PC-3 (cell line): ENCODE data around the gene OSTC.

Source experiments
- EZH2 ChIP-seq: fragments of 300-600 bp; sonication (generic); IDR thresholded peaks from one replicate; pipeline ENCODE4 v1.6.1; 2017; ENCODE audit warnings: antibody characterized with exemption, mild to moderate bottlenecking, low read length; ENCODE audit not compliant: unreplicated experiment
- EZH2phosphoT487 ChIP-seq: fragments of 300-600 bp; sonication (generic); IDR thresholded peaks from 2 replicates; pipeline ENCODE4 v1.6.1; 2018; ENCODE audit warnings: mild to moderate bottlenecking, antibody characterized with exemption, low read length, borderline replicate concordance
- TF ChIP-seq, protein P1 (sequence below): fragments of 300-600 bp; sonication (generic); conservative IDR thresholded peaks from 2 replicates; pipeline ENCODE4 v1.5.1; 2017; ENCODE audit warnings: antibody characterized with exemption, low read depth, mild to moderate bottlenecking, low read length

DNA sequence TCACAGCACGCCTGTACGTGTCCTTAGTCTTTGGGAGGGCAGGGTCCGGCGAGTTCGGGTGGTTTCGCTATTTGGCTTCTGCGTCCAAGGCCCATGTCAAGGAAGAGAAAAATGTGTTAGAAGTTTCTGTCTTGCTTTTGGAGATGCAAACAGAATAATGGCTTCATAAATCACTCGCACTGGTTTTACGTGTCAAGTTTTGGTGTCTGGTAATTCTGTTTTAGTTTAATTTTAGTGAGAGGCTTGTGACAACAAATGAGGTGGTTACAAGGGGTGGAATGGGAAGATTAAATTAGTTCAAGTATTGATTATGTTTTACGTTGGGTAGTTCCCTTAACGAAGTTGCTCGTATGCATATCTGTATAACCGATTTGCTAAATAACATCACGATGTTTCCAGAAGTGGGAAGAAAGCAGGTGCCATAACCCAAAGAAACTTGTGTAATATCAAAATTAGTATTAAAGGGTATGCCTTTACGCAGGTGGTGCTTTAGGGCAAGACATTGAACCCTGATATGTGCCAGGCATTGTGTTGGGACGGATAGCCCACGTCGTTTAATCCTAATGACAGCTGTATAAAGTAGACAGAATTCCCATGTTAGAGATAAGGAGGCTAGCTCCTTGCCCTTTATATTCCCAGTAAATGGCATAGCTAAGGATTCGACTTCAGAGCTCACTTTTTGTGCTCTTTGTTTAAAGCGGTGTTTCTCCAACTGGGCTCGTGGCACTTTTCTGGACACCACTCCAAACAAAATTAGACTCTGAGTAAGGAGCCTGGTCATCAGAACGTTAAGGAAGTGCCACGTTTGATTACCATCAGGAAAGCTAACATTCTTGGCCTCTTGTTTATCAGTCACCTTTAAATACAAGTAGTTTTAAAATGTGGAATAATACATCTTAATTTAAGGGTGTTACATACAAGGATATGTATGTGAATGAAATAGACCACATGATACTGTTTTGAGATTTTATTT, 29.2 kb upstream of the OSTC start:
- TF ChIP-seq, protein P1, sequence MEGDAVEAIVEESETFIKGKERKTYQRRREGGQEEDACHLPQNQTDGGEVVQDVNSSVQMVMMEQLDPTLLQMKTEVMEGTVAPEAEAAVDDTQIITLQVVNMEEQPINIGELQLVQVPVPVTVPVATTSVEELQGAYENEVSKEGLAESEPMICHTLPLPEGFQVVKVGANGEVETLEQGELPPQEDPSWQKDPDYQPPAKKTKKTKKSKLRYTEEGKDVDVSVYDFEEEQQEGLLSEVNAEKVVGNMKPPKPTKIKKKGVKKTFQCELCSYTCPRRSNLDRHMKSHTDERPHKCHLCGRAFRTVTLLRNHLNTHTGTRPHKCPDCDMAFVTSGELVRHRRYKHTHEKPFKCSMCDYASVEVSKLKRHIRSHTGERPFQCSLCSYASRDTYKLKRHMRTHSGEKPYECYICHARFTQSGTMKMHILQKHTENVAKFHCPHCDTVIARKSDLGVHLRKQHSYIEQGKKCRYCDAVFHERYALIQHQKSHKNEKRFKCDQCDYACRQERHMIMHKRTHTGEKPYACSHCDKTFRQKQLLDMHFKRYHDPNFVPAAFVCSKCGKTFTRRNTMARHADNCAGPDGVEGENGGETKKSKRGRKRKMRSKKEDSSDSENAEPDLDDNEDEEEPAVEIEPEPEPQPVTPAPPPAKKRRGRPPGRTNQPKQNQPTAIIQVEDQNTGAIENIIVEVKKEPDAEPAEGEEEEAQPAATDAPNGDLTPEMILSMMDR, result no peak
- TF ChIP-seq EZH2 (no peak), EZH2phosphoT487 (no peak)
